ENCODE results near the gene PRR19.

Gene PRR19

DNA sequence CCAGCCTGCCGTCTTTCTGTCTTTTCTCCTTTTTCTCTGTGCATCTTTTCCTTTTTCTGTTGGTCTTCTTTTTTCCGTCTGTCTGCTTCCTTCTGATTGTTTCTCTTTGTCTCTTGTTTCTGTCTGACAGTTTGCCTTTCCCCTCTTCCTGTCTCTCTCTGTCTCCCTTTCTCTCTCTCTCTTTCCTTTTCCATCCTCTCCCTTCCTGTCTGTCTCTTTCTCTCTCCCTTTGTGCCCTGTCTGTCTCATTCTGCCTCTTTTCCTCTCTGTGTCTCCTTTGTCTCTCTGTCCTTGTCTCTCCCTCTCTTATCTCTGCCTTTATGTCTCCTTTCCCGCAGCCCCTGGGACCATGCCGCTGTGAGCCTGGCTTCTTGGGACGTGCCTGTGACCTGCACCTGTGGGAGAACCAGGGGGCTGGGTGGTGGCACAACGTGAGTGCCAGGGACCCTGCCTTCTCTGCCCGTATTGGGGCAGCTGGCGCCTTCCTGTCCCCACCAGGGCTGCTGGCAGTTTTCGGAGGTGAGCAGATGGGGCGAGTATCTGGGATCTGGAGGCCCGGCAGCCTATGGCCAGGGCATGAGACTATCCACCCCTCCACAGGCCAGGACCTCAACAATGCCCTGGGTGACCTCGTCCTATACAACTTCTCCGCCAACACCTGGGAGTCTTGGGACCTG lies 32.9 kb downstream of the PRR19 start:
- TF ChIP-seq PPARA (CRISPR knock-in tag; IDR thresholded peaks at IDR 0.05; ENCODE audit: borderline replicate concordance) (no peak), ISL1 (CRISPR knock-in tag; IDR thresholded peaks at IDR 0.05) (no peak), BACH2 (CRISPR knock-in tag; IDR thresholded peaks at IDR 0.05; ENCODE audit: borderline replicate concordance) (no peak), ZFP30 (CRISPR knock-in tag; IDR thresholded peaks at IDR 0.05) (no peak), TOX (CRISPR knock-in tag; IDR thresholded peaks at IDR 0.05; ENCODE audit: borderline replicate concordance) (no peak), CSDC2 (CRISPR knock-in tag; IDR thresholded peaks at IDR 0.05) (no peak), POU6F1 (CRISPR knock-in tag; IDR thresholded peaks at IDR 0.05; ENCODE audit: borderline replicate concordance, low read depth) (no peak), RARB (CRISPR knock-in tag; IDR thresholded peaks at IDR 0.05) (no peak), ZC3H10 (CRISPR knock-in tag; IDR thresholded peaks at IDR 0.05) (no peak), TCF4 (CRISPR knock-in tag; IDR thresholded peaks at IDR 0.05; ENCODE audit: borderline replicate concordance) (no peak), ZNF565 (CRISPR knock-in tag; conservative IDR thresholded peaks at IDR 0.05; ENCODE audit: low read depth) (no peak), ZNF8 (CRISPR knock-in tag; IDR thresholded peaks at IDR 0.05) (no peak), ARNTL (CRISPR knock-in tag; IDR thresholded peaks at IDR 0.05; ENCODE audit: borderline replicate concordance, low read depth) (no peak)
- TF ChIP-seq, protein P1, sequence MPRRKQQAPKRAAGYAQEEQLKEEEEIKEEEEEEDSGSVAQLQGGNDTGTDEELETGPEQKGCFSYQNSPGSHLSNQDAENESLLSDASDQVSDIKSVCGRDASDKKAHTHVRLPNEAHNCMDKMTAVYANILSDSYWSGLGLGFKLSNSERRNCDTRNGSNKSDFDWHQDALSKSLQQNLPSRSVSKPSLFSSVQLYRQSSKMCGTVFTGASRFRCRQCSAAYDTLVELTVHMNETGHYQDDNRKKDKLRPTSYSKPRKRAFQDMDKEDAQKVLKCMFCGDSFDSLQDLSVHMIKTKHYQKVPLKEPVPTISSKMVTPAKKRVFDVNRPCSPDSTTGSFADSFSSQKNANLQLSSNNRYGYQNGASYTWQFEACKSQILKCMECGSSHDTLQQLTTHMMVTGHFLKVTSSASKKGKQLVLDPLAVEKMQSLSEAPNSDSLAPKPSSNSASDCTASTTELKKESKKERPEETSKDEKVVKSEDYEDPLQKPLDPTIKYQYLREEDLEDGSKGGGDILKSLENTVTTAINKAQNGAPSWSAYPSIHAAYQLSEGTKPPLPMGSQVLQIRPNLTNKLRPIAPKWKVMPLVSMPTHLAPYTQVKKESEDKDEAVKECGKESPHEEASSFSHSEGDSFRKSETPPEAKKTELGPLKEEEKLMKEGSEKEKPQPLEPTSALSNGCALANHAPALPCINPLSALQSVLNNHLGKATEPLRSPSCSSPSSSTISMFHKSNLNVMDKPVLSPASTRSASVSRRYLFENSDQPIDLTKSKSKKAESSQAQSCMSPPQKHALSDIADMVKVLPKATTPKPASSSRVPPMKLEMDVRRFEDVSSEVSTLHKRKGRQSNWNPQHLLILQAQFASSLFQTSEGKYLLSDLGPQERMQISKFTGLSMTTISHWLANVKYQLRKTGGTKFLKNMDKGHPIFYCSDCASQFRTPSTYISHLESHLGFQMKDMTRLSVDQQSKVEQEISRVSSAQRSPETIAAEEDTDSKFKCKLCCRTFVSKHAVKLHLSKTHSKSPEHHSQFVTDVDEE (CRISPR knock-in tag; IDR thresholded peaks at IDR 0.05) = no peak
- TF ChIP-seq, protein P2, sequence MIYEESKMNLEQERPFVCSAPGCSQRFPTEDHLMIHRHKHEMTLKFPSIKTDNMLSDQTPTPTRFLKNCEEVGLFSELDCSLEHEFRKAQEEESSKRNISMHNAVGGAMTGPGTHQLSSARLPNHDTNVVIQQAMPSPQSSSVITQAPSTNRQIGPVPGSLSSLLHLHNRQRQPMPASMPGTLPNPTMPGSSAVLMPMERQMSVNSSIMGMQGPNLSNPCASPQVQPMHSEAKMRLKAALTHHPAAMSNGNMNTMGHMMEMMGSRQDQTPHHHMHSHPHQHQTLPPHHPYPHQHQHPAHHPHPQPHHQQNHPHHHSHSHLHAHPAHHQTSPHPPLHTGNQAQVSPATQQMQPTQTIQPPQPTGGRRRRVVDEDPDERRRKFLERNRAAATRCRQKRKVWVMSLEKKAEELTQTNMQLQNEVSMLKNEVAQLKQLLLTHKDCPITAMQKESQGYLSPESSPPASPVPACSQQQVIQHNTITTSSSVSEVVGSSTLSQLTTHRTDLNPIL (CRISPR knock-in tag; IDR thresholded peaks at IDR 0.05; ENCODE audit: low read depth) = no peak
- TF ChIP-seq, protein P3, sequence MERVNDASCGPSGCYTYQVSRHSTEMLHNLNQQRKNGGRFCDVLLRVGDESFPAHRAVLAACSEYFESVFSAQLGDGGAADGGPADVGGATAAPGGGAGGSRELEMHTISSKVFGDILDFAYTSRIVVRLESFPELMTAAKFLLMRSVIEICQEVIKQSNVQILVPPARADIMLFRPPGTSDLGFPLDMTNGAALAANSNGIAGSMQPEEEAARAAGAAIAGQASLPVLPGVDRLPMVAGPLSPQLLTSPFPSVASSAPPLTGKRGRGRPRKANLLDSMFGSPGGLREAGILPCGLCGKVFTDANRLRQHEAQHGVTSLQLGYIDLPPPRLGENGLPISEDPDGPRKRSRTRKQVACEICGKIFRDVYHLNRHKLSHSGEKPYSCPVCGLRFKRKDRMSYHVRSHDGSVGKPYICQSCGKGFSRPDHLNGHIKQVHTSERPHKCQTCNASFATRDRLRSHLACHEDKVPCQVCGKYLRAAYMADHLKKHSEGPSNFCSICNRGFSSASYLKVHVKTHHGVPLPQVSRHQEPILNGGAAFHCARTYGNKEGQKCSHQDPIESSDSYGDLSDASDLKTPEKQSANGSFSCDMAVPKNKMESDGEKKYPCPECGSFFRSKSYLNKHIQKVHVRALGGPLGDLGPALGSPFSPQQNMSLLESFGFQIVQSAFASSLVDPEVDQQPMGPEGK (CRISPR knock-in tag; IDR thresholded peaks at IDR 0.05; ENCODE audit: borderline replicate concordance) = no peak
- ATAC-seq = no peak

- ATAC-seq = no peak
- TF ChIP-seq ISL1 (CRISPR knock-in tag; IDR thresholded peaks at IDR 0.05) = no peak
- no peak for TF ChIP-seq ZFP3 (CRISPR knock-in tag; IDR thresholded peaks at IDR 0.05)
- no peak for TF ChIP-seq PPARA (CRISPR knock-in tag; IDR thresholded peaks at IDR 0.05; ENCODE audit: borderline replicate concordance)
- no peak for TF ChIP-seq POU6F1 (CRISPR knock-in tag; IDR thresholded peaks at IDR 0.05; ENCODE audit: borderline replicate concordance, low read depth)
- TF ChIP-seq SNAI2 (CRISPR knock-in tag; IDR thresholded peaks at IDR 0.05) = no peak
- TF ChIP-seq ZFP30 (CRISPR knock-in tag; IDR thresholded peaks at IDR 0.05) = no peak
- TF ChIP-seq ZNF8 (CRISPR knock-in tag; IDR thresholded peaks at IDR 0.05) = no peak
- TF ChIP-seq, protein P1 (CRISPR knock-in tag; IDR thresholded peaks at IDR 0.05) = no peak
- TF ChIP-seq BACH2 (CRISPR knock-in tag; IDR thresholded peaks at IDR 0.05; ENCODE audit: borderline replicate concordance) = no peak
- TF ChIP-seq, protein P2 (CRISPR knock-in tag; IDR thresholded peaks at IDR 0.05; ENCODE audit: low read depth) = no peak
- no peak for TF ChIP-seq TOX (CRISPR knock-in tag; IDR thresholded peaks at IDR 0.05; ENCODE audit: borderline replicate concordance)
Measured at GRCh38 chr19:42335374-42335936, 33.5 kb downstream of the PRR19 start.

All from SK-N-SH treated with all-trans-retinoic acid at 6 μM for 48 hours (cell line).